ENCODE results near the gene CLK2.

Gene CLK2

GRCh38 chr1:155260276-155260675 is 13.0 kb downstream of the CLK2 start:
- no peak for TF ChIP-seq CTCF (IDR thresholded peaks at IDR 0.05)

- no peak for TF ChIP-seq CTCF (IDR thresholded peaks at IDR 0.05)
These were observed 17.0 kb downstream of the CLK2 start for GRCh38 chr1:155256058-155256852.

- no peak for TF ChIP-seq CTCF (IDR thresholded peaks at IDR 0.05)
These were observed 17.9 kb downstream of the CLK2 start, which contains the start of gene ENTREP3 for GRCh38 chr1:155255243-155256007. TSS of gene ENTREP3 (minus strand) at chr1:155255483. CDS start at chr1:155254877, 606 bp downstream.

- no peak for TF ChIP-seq CTCF (IDR thresholded peaks at IDR 0.05)
These were observed 18.5 kb downstream of the CLK2 start for GRCh38 chr1:155254714-155255242.

- no peak for TF ChIP-seq CTCF (IDR thresholded peaks at IDR 0.05)
These were observed 19.0 kb downstream of the CLK2 start for GRCh38 chr1:155254228-155254713.

GRCh38 chr1:155253797-155254196 is 19.5 kb downstream of the CLK2 start:
- TF ChIP-seq CTCF (IDR thresholded peaks at IDR 0.05), result no peak

GRCh38 chr1:155253208-155253607 is 20.1 kb downstream of the CLK2 start:
- TF ChIP-seq CTCF (IDR thresholded peaks at IDR 0.05), result no peak
